Right kidney (tissue), 1 donor: ENCODE results near the gene NAT9.

Experiments
- DNase-seq: peaks from one replicate; pipeline ENCODE4 v3.0.0-alpha.2; 2016

NAT9 gene

GRCh38 chr17:74780443-74781238, 4.5 kb upstream of the NAT9 start:
- no peak for DNase-seq

- no peak for DNase-seq
Observed at GRCh38 chr17:74779948-74780400, 3.8 kb upstream of the NAT9 start.

DNA sequence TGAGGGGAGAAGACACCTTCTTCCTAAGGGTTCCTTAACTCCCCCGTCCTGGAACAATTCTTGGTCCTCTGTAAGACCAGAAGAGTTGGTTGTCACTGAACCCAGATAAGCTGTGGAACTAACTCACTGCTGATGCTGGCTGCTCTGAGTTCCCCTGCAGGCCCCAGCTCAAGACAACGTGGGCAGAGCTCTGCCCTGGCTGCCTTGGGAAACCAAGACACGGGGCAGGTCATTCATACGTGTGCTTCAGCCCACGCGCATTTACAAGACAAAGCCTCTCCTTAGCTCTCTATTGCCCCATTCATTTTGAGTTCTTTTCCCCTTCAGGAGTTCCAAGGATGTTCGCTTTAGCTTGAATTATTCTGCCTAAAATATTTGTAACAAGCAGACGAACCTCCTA, 3.4 kb upstream of the NAT9 start:
- no peak for DNase-seq

DNA sequence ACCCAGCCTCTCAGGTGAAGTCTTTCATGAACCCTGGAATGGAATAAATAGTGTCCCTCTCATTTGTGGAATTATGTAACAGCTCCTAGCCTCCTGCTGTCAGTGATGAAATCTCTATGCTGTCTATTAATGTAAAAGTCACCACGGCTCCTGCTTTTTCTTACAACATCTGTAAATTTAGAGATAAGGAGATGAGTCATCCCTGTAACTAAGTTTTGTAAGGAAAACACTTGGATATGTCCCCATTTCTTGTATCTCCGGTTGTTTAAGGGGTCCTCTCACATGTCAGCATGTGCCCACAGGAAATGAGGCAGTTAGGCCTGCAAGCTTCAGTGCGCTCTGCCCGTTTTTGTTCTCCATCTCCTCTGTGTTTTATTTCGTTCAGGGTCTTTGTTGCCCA, 2.8 kb upstream of the NAT9 start:
- DNase-seq = no peak

- DNase-seq = no peak
Observed at GRCh38 chr17:74777901-74778515, 1.9 kb upstream of the NAT9 start.

- DNase-seq = no peak
Observed at GRCh38 chr17:74776990-74777389, 845 bp upstream of the NAT9 start.

DNA sequence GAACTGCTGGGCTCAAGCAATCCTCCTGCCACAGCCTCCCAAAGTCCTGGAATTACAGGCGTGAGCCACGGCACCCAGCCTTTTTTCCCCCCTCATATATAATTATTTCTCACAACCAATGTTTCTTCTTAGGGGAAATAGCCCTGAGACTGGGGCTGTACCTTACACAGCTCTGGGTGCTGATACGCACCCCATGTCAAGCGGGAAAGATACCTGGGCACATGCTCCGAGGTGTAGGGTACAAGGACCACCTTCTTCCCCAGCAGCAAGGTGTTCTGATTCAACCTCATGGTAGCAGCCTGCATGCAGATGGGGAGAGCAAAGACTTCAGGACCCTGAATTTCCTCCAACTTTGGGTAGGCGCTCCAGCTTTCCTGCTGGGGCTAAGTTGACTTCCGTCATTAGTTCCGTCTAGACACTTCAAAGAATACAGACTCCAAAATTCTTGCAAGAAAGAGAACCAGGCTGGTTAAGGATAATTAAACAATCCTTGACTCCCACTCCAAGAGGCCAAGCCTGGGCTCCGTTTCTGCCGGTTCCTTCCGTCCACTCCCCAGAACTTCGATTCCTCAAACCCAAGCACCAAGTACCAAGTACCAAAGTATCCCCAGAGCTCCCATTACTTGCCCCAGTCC, 619 bp downstream of the NAT9 start:
- no peak for DNase-seq

- DNase-seq = no peak
Observed at GRCh38 chr17:74773871-74774286, 2.3 kb downstream of the NAT9 start.

DNA sequence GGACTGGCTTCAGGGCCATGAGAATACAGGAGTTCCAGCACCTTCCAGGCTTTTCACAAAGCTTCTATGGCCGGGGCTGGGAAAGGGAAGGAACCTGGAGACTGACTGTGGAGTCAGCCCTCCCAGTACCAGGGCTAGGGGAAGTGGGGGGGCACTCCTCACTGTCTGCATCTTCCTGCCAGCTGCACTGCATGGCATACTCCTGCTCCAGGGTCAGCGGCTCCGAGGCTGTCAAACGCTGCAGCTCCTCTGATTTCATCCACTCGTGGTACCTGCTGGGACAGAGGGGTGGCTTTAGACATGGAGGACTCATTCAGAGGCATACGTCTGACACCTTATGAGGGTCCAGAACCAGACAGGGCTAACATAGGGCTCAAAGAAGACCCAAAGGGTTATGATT, 2.7 kb downstream of the NAT9 start:
- DNase-seq = no peak

DNA sequence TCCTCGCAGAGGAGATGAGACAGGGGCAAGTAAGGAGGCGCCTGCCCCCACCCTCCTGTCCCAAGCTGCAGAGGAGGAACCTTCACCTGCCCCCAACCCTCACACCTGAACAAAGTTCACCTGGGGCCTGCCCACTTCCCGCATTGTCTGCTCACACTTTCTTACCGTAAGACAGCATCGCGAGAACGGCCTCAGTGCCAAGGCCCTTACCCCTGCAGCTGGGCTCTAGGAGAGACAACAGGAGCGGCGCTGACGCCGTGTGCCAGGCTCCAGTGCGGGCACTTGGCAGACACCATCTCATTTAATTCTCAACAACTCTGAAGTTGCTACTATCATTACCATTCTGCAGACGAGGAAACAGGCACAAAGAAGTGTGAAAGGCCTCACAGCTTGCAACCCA, 4.1 kb downstream of the NAT9 start:
- no peak for DNase-seq

GRCh38 chr17:74771319-74771914, 4.7 kb downstream of the NAT9 start:
- no peak for DNase-seq

- peak; percentile 42 for DNase-seq
Observed at GRCh38 chr17:74770498-74771318, 5.4 kb downstream of the NAT9 start.

DNA sequence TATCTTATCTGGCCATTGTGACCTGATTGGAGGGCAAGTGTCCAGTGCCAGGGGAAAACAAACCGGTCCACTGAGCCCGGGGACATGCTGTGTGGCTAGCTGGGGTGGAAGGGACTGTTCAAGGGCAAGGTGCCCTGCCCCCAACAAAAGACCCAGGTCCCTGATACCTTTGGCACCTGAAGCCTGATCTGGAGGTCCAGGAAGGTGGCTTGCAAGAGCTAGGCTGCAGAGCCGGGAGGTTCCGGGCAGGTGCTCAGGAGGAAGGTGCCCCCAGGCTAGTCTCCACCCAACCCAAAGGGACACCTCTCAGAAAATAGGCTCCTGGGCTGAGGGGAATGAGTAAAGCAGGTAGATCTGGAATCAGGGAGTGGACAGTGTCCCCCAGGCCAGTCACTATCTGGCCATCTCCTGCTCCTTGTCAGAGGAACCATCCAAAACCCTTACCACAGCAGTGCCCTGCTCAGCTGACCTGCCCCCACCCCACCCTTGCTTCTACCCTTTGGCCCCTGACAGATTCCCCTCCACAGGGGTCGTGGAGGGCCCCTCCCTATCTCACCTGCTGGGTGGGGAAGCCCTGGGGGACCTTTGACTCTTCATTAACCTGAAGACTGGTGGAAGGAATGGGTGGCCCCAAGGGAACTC, 6.2 kb downstream of the NAT9 start:
- DNase-seq = no peak

DNA sequence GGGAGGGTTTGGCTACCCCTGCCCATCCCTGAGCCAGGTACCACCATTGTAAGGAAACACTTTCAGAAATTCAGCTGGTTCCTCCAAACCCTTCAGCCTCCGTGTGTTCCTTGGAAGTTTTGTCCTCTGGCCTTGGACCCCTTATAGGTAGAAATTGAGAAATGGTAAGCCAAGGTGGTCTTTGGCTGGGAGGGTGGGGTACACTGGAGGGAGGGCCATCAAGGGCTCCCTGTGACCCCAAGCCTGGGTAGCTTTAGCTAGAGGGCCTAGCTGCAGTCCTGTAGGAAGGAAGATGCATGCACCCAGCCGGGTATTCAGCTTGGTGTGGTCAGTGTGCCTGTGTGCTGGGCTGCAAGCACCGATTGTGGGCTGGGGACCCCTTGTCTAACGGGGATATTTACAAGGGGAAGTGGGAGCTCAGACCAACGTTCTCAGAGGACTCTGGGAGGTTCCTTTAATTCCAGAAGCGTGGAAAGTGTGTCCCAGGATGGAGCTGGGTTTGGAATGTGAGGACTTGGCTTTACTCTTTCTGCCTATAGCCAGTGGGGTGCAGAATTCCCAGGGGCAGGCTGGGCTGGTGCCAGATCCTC, 6.8 kb downstream of the NAT9 start:
- DNase-seq = no peak

GRCh38 chr17:74768763-74769114, 7.4 kb downstream of the NAT9 start:
- no peak for DNase-seq

DNA sequence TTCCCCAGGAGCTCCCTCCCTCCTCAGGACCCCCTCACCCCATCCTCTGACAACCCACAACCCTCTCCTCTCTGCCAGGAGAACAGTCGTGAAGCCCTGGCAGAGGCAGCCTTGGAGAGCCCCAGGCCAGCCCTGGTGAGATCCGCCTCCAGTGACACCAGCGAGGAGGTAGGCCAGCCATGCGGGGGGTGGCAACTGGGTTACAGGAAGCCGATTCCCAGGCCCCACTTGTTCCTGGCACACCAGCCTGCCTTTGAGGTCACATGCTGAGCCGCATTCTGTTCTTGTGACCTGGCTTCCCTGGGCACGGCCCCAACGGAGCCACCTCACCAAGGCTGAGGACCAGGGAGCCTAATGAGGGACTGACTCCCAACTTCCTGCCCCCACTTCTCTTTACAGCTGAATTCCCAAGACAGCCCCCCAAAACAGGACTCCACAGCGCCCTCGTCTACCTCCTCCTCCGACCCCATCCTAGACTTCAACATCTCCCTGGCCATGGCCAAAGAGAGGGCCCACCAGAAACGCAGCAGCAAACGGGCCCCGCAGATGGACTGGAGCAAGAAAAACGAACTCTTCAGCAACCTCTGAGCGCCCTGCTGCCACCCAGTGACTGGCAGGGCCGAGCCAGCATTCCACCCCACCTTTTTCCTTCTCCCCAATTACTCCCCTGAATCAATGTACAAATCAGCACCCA, 7.9 kb downstream of the NAT9 start:
- no peak for DNase-seq

DNA sequence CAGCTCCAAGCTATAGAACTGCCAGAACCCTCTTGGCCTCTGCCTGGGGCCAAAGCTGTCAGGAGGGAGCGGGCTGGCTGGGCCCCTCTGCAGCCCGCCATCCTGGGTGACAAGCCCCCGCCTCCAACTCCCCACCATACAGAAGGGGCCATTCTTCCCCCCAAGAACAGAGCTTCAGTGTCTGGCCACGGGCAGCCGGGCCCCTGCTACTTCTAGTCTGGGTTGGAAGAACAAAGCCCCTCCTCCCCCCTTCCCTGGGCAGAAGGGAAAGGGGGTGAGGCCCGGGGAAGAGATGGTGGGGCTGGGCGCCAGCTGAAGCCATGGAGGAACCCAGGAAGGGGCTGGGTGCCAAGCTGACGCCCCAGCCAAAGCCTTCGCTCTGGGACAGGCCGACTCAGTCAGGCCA, 9.0 kb downstream of the NAT9 start:
- DNase-seq = no peak

- no peak for DNase-seq
Observed at GRCh38 chr17:74766413-74766812, 9.7 kb downstream of the NAT9 start.

DNA sequence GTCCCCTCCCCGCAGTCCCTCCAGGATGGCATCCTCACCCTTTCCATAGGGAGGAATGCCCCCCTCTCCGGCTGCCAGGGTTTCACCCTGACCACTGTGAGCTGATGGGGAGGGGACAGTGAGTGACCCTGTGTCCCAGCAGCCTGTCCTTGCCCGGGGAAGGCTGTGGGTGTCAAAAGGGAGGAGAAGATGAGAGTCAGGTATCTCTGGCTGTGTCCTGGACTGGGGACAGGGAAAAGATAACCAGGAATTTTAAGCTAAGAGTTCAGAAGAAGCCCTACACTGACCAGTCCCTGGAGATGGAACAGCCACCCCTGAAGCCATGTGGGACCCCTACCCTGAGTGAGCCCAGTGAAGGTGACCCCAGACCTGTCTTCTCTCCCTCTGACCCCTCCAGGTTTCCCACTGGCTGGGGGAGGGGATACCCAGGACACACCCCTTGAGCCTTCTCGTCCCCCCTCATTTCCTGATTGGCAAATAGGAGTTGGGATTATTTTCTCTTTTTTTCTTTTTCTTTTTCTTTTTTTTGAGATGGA, 11.3 kb downstream of the NAT9 start:
- DNase-seq = no peak

GRCh38 chr17:74763565-74764387, 12.4 kb downstream of the NAT9 start:
- DNase-seq = peak; percentile 66
